ENCODE measurements around the gene NEBL.

GRCh38 chr10:20776384-20777118 is 120.6 kb downstream of the NEBL start:
- TF ChIP-seq CTCF (IDR thresholded peaks at IDR 0.05) (no peak), POLR2A (IDR thresholded peaks at IDR 0.05) (no peak)
